Endodermal cell (in vitro differentiated cells): ENCODE measurements around the gene TECPR1. TPM values are rescaled to one million over a fixed set of nuclear protein-coding genes. Genes with fewer than 3 reads are reported as not detected.

ENCODE experiments used
- DNase-seq: peaks from one replicate; pipeline ENCODE4 v3.0.0-alpha.2; 2017
- H3K27ac ChIP-seq: 2 replicates; pipeline ENCODE4 v1.5.1; 2013; ENCODE audit warnings: mild to moderate bottlenecking, low read depth, low read length, moderate library complexity
- H3K27me3 ChIP-seq: 2 replicates; pipeline ENCODE4 v1.6.1; 2013; ENCODE audit warnings: mild to moderate bottlenecking, low read length, moderate library complexity; ENCODE audit not compliant: insufficient read depth, control insufficient read depth, poor library complexity, severe bottlenecking
- H3K36me3 ChIP-seq: 2 replicates; pipeline ENCODE4 v1.7.0; 2013; ENCODE audit warnings: mild to moderate bottlenecking, low read length, moderate library complexity; ENCODE audit not compliant: control insufficient read depth, insufficient read depth
- H3K4me1 ChIP-seq: one replicate; pipeline ENCODE4 v1.7.0; 2013; ENCODE audit warnings: low read length; ENCODE audit not compliant: control insufficient read depth, insufficient read depth
- H3K4me3 ChIP-seq: 2 replicates; pipeline ENCODE4 v1.5.1; 2013; ENCODE audit warnings: mild to moderate bottlenecking, low read length, moderate library complexity
- H3K9ac ChIP-seq: 2 replicates; pipeline ENCODE4 v1.6.1; 2013; ENCODE audit warnings: mild to moderate bottlenecking, low read length, moderate library complexity; ENCODE audit not compliant: poor library complexity, severe bottlenecking; ENCODE audit errors: extremely low read depth
- H3K9me3 ChIP-seq: 2 replicates; pipeline ENCODE4 v1.6.1; 2013; ENCODE audit warnings: mild to moderate bottlenecking, low read length, moderate library complexity; ENCODE audit not compliant: control insufficient read depth
- H3K27ac Mint-ChIP-seq: 2 replicates; pipeline ENCODE4 v1.8.0; 2020; ENCODE audit warnings: mixed read lengths
- H3K27me3 Mint-ChIP-seq: 2 replicates; pipeline ENCODE4 v1.8.0; 2021; ENCODE audit warnings: mild to moderate bottlenecking, mixed read lengths; ENCODE audit not compliant: insufficient read depth
- H3K36me3 Mint-ChIP-seq: 2 replicates; pipeline ENCODE4 v1.8.0; 2020; ENCODE audit warnings: low read depth, mixed read lengths
- H3K4me1 Mint-ChIP-seq: 2 replicates; pipeline ENCODE4 v1.8.0; 2020; ENCODE audit warnings: mixed read lengths
- H3K4me3 Mint-ChIP-seq: 2 replicates; pipeline ENCODE4 v1.8.0; 2020; ENCODE audit warnings: mild to moderate bottlenecking, moderate library complexity, mixed read lengths
- H3K9me3 Mint-ChIP-seq: 2 replicates; pipeline ENCODE4 v1.8.0; 2020; ENCODE audit warnings: mild to moderate bottlenecking, mixed read lengths
- CTCF ChIP-seq: fragments of 200-600 bp; sonication (generic); conservative IDR thresholded peaks from 2 replicates; pipeline ENCODE4 v1.5.0; 2021; ENCODE audit warnings: antibody characterized with exemption, mild to moderate bottlenecking
- WGBS, 2 experiments: methylation state at CpG; one replicate each; pipeline versions ENCODE4 v1.1.5 to v1.1.7; 2013; ENCODE audit warnings: missing lambda C conversion rate in 2 of 2, mixed read lengths in 1 of 2; ENCODE audit not compliant: insufficient coverage in 1 of 2, insufficient read length in 1 of 2; 5-methylcytosine and 5-hydroxymethylcytosine counted together
- total RNA-seq, 2 donors: library from RNA; stranded (reverse); fragmentation: NEBNext Ultra II Directional in 1 of 2; extraction: Animal tissue kit (Norgen Biotek cat#: 25700) in 1 of 2; gene quantifications; 2 replicates in 1 of 2; 3 replicates in 1 of 2; pipeline ENCODE4 v1.2.1, GENCODE V29; 2021

Gene TECPR1
- total RNA-seq, 2 donors from 2014 or later = 27.2 to 32.0 TPM

GRCh38 chr7:98232263-98232585 lies 19.8 kb downstream of the TECPR1 start:
- Histone ChIP-seq H3K4me3 (no peak overlapping the region), H3K27ac (no peak overlapping the region), H3K27me3 (no peaks in the 10 kb centered on the region), H3K4me1 (no peaks in the 10 kb centered on the region), H3K9me3 (no peaks in the 10 kb centered on the region), H3K36me3 (peaks cover under 1% of the 10 kb centered on the region), H3K9ac (no peak overlapping the region)
- DNase-seq = no peak
- TF ChIP-seq CTCF = no peak
- Mint-ChIP-seq H3K36me3 (peaks cover 9% of the 10 kb centered on the region), H3K27me3 (no peaks in the 10 kb centered on the region), H3K4me1 (no peaks in the 10 kb centered on the region), H3K9me3 (no peaks in the 10 kb centered on the region), H3K27ac (no peak overlapping the region), H3K4me3 (no peak overlapping the region)
- WGBS, 2 experiments = 94 to 100% methylated on average over 2 to 8 of the region's 8 CpGs

DNA sequence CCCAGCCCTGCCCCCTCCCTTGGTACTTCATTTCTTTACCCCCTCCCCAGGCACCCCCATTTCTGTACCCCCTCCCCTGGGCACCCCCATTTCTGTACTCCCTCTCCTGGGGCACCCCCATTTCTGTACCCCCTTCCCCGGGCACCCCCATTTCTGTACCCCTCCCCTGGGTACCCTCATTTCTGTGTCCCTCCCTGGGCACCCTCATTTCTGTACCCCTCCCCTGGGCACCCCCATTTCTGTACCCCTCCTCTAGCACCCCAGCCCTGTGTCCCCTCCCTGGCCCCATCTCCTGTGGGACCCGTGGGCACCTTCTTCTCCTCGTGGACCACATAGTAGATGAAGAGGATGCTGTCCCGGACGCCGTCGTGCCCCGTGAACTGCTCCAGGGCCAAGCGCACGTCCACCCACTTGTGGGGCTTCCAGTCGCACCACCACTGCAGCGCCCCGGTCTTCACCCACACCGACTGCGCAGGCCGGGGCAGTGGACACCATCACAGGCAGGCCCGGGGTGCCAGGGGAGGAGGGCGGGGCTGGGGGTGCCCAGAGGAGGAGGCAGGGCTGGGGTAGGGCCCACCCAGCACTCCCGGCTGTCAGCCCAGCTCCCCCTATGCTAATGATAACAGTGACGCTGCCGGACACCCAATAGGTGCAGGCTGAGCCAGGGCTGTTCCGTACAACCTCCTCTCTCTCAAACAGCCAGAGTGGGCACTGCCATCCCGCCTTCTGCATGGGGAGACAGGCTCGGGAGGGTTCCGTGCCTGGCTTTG lies 20.4 kb downstream of the TECPR1 start:
- Histone ChIP-seq H3K27ac (no peak overlapping the region), H3K4me3 (no peak overlapping the region), H3K27me3 (no peaks in the 10 kb centered on the region), H3K36me3 (peaks cover 4% of the 10 kb centered on the region), H3K9me3 (no peaks in the 10 kb centered on the region), H3K4me1 (no peaks in the 10 kb centered on the region), H3K9ac (no peak overlapping the region)
- no peaks in the 10 kb centered on the region for H3K9me3 Mint-ChIP-seq
- H3K4me1 Mint-ChIP-seq = no peaks in the 10 kb centered on the region
- no peak overlapping the region for H3K27ac Mint-ChIP-seq
- peaks cover 11% of the 10 kb centered on the region for H3K36me3 Mint-ChIP-seq
- 93 to 96% methylated on average over 4 to 25 of the region's 25 CpGs for WGBS, 2 experiments
- H3K4me3 Mint-ChIP-seq = no peak overlapping the region
- DNase-seq = peak; percentile 35
- no peaks in the 10 kb centered on the region for H3K27me3 Mint-ChIP-seq
- no peak for TF ChIP-seq CTCF

DNA sequence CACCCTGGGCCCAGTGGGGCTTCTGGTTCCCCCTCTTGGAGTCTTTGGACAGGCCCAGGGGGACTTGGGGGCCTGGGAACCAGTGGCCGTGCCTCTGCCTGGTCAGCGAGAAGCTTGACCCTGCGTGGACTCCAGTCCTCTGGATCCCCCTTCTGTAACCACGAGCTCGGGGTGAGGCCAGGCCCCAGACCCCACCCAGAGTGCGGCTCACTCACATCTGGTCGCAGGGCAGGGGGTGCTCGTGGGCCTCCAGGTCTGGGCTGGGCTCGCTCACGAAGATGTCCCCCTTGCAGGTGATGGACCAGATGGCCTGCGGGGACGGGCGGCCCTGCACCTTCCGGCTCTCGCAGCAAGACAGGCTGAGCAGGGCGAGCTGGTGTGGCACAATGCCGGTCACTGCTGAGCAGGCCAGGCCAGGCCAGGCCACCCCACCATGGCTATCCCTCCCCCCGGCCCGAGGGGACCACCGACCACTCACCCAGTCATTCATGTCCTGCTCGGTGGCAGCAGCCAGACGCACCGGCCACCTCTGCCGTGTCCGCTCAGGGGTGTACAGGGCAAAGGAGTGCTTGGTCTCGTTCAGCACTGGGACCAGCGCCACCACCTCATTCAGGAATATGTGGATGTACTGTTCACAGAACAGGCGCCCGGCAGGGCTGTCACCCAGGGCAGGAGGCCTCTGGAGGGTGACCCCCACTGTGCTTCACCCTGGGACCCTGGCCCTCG lies 21.1 kb downstream of the TECPR1 start:
- WGBS, 2 experiments = 93 to 95% methylated on average over 26 to 30 of the region's 30 CpGs
- Mint-ChIP-seq H3K36me3 (peaks cover 15% of the 10 kb centered on the region), H3K27me3 (no peaks in the 10 kb centered on the region), H3K27ac (no peak overlapping the region), H3K4me3 (no peak overlapping the region), H3K4me1 (no peaks in the 10 kb centered on the region), H3K9me3 (no peaks in the 10 kb centered on the region)
- H3K36me3 ChIP-seq = peaks cover 4% of the 10 kb centered on the region
- H3K4me1 ChIP-seq = no peaks in the 10 kb centered on the region
- no peak for TF ChIP-seq CTCF
- H3K9me3 ChIP-seq = no peaks in the 10 kb centered on the region
- no peak overlapping the region for H3K9ac ChIP-seq
- H3K27ac ChIP-seq = no peak overlapping the region
- no peak overlapping the region for H3K4me3 ChIP-seq
- DNase-seq = peak; percentile 40
- no peaks in the 10 kb centered on the region for H3K27me3 ChIP-seq
